Memory B cell (primary cell): Measurements from ENCODE around the gene PPP2R2C.
A peak's percentile ranks its signal among the peaks of the same experiment; 100 is the strongest.

Experiments used
- ATAC-seq: fragments of 150-1000 bp; cut with Tn5 transposase; 2 replicates; pipeline ENCODE4 v1.10.0; 2021; ENCODE audit warnings: low read depth, mild to moderate bottlenecking, moderate library complexity
- DNase-seq, 2 donors: peaks; one replicate each; pipeline ENCODE4 v3.0.0; 2022; ENCODE audit warnings: low spot score in 2 of 2
- H3K27ac Mint-ChIP-seq: one replicate; pipeline ENCODE4 v1.8.0; 2022; ENCODE audit warnings: mild to moderate bottlenecking, moderate library complexity, mixed read lengths
- H3K27me3 Mint-ChIP-seq: one replicate; pipeline ENCODE4 v1.8.0; 2022; ENCODE audit warnings: mixed read lengths
- H3K36me3 Mint-ChIP-seq: one replicate; pipeline ENCODE4 v1.8.0; 2022; ENCODE audit warnings: mild to moderate bottlenecking, mixed read lengths
- H3K4me1 Mint-ChIP-seq: one replicate; pipeline ENCODE4 v1.8.0; 2022; ENCODE audit warnings: mixed read lengths
- H3K4me3 Mint-ChIP-seq: one replicate; pipeline ENCODE4 v1.8.0; 2022; ENCODE audit warnings: mild to moderate bottlenecking, moderate library complexity, mixed read lengths
- H3K9me3 Mint-ChIP-seq: one replicate; pipeline ENCODE4 v1.8.0; 2022; ENCODE audit warnings: mixed read lengths

Gene PPP2R2C

DNA sequence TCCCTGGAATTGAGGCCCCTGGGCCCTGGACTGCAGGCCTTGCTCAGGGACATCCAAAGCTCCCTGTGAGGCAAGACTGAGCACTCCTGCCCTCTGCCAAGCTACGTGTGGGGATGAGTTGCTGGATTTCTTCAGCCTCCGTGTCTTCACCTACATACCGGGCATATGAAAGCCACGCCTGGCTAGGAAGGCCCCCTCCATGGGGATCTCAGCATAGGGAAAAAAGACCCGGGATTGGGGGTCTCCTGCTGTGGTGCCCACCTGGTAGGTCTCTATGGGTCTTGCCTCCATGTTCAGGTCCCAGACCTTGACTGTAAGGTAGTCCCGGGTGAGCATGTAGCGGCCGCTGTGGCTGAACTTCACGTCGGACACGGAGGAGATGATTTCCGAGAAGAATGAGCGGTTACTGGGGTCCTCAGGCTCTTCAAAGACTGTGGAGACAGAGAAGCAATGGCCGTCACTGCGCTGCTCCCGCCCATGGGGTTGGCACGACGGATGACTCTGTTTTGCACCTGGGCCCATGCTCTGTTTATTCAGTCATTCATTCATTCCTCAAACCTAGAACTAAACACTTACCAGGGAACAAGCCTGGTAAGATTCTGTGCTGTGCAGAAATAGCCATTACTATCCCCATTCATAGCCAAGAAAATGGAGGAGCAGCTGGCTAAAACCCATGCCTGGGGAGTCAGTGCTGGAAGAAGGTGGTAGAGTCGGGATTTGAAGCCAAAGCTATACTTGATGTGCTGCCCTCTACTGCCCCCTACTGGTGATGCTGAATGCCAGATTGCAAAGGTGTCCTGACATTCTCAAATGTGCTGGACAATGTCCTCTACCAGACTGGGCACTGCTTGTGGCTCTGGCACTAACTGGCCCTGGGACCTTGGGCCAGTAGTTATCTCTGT is 138.9 kb downstream of the PPP2R2C start:
- no peak overlapping the region for H3K4me3 Mint-ChIP-seq
- peaks cover 24% of the 10 kb centered on the region for H3K27me3 Mint-ChIP-seq
- DNase-seq, result no peak

DNA sequence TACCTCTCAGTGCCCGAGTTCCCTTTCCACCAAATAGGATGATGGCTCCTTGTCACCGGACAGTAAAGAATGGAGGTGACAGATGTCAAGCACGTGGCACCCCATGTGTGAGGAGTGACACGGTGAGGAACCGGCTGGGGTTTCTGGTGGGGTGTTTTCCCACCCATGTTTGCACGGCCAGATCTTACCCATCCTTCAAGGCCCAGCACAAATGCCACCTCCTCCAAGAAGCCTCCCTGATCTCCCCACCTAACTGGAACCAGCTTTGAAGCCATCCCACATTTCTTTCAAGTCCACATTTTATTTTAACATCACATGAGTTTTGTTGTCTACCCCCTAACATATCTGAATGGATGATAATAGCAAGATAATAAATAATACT is 139.8 kb downstream of the PPP2R2C start:
- Mint-ChIP-seq H3K27ac (no peak overlapping the region), H3K27me3 (peaks cover 19% of the 10 kb centered on the region), H3K9me3 (no peaks in the 10 kb centered on the region), H3K4me3 (no peak overlapping the region), H3K4me1 (peaks cover 5% of the 10 kb centered on the region), H3K36me3 (no peaks in the 10 kb centered on the region)
- DNase-seq (no peak), ATAC-seq (no peak)

More for the DNA sequence above, 138.9 kb downstream of the PPP2R2C start:
- peaks cover 14% of the 10 kb centered on the region for H3K4me1 Mint-ChIP-seq
- no peaks in the 10 kb centered on the region for H3K36me3 Mint-ChIP-seq
- H3K9me3 Mint-ChIP-seq, result no peaks in the 10 kb centered on the region
- no peak overlapping the region for H3K27ac Mint-ChIP-seq
- ATAC-seq, result no peak

DNA sequence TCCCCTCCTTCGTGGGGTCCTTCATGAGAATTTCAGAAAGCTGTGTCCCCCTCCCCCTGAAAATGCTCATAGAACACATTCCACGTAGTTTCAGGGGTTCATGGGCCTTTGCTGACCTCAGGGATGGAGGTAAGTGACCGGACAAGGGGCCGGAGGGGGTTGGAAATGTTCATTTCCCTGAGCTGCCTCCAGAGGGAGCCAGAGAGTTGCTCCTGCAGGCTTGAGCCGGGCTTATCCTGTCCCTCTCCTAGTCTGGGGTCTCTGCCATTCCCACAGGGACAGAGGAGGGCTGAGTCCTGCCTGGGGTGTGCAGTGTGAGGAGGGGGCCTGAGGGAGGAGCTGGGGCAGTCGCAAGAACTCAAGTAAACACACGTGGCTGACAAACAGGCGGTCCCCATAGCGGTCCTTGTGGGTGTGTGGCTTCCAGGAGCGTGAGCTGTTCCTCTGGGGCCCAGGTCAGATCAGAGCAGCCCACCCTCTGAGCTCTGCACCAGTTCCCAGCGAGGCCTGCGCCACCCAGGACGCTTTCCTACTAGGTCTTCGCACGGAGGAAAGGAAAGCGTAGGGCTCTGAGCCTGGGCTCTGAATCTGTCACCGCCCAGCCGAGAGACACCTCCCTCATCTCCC is 140.3 kb downstream of the PPP2R2C start:
- Mint-ChIP-seq H3K4me3 (no peak overlapping the region), H3K36me3 (no peaks in the 10 kb centered on the region), H3K4me1 (peaks cover 2% of the 10 kb centered on the region), H3K9me3 (no peaks in the 10 kb centered on the region), H3K27ac (no peak overlapping the region), H3K27me3 (peaks cover 19% of the 10 kb centered on the region)
- ATAC-seq (no peak), DNase-seq (no peak)

GRCh38 chr4:6331468-6331867 is 140.9 kb downstream of the PPP2R2C start:
- Mint-ChIP-seq H3K4me1 (no peaks in the 10 kb centered on the region), H3K36me3 (no peaks in the 10 kb centered on the region), H3K27me3 (peaks cover 17% of the 10 kb centered on the region), H3K4me3 (no peak overlapping the region), H3K27ac (no peak overlapping the region), H3K9me3 (no peaks in the 10 kb centered on the region)
- DNase-seq, result no peak
- no peak for ATAC-seq

GRCh38 chr4:6331018-6331417 is 141.4 kb downstream of the PPP2R2C start:
- Mint-ChIP-seq H3K36me3 (peaks cover under 1% of the 10 kb centered on the region), H3K27ac (no peak overlapping the region), H3K27me3 (peaks cover 20% of the 10 kb centered on the region), H3K9me3 (peaks cover under 1% of the 10 kb centered on the region), H3K4me3 (no peak overlapping the region), H3K4me1 (no peaks in the 10 kb centered on the region)
- ATAC-seq, result no peak
- DNase-seq, result no peak

GRCh38 chr4:6330384-6330767 is 142.0 kb downstream of the PPP2R2C start:
- Mint-ChIP-seq H3K36me3 (peaks cover 2% of the 10 kb centered on the region), H3K27me3 (peaks cover 21% of the 10 kb centered on the region)
- ATAC-seq, result no peak

DNA sequence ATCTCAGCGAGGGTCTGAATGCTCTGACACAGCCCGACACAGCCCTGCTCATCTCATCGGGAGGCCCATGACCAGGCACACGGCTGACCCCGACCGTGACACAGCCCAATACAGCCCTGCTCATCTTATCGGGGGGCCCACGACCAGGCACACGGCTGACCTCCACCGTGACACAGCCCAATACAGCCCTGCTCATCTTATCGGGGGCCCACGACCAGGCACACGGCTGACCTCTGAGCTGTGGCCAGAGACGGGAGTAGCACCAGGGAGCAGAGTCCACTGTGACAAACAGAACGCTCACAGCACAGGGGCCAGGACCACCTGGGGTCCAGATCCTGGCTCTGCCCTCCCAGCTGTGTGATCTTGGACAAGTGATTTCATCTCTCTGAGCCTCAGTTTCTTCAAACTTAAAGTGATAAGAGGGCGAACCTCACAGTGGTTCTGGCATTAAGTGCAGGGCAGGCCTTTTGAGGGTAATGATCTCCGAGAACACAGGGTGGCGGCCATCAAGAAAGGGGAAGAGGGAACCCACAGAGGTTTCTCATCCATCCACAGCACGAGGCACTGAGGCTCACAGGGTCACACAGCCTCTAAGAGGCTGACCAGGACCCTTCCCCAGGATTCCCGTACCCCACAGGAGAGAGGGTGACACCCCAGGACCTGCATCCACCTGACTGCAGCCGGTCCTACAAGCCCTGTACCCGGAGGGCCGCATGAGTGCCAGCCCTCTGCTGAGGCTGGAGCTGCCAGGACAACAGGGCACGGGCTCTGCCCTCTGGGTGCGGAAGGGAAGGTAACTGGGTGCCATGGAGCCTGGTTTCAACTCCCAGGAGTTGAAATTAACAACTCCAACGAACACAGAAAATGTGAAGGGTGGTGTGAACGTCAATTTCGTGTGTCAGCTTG is 142.7 kb downstream of the PPP2R2C start:
- ATAC-seq (no peak), DNase-seq (no peak)
- peaks cover 15% of the 10 kb centered on the region for H3K27me3 Mint-ChIP-seq
- H3K27ac Mint-ChIP-seq, result no peak overlapping the region
- no peak overlapping the region for H3K4me3 Mint-ChIP-seq
- peaks cover 2% of the 10 kb centered on the region for H3K9me3 Mint-ChIP-seq
- peaks cover 2% of the 10 kb centered on the region for H3K36me3 Mint-ChIP-seq
- no peaks in the 10 kb centered on the region for H3K4me1 Mint-ChIP-seq

More at GRCh38 chr4:6330384-6330767, 142.0 kb downstream of the PPP2R2C start:
- peaks cover 2% of the 10 kb centered on the region for H3K9me3 Mint-ChIP-seq
- no peaks in the 10 kb centered on the region for H3K4me1 Mint-ChIP-seq
- H3K4me3 Mint-ChIP-seq, result no peak overlapping the region
- no peak overlapping the region for H3K27ac Mint-ChIP-seq
- no peak for DNase-seq

- H3K36me3 Mint-ChIP-seq, result peaks cover 2% of the 10 kb centered on the region
- H3K9me3 Mint-ChIP-seq, result peaks cover 2% of the 10 kb centered on the region
- H3K27me3 Mint-ChIP-seq, result peaks cover 15% of the 10 kb centered on the region
- H3K4me3 Mint-ChIP-seq, result no peak overlapping the region
- ATAC-seq, result no peak
- DNase-seq, result no peak
- H3K27ac Mint-ChIP-seq, result no peak overlapping the region
- H3K4me1 Mint-ChIP-seq, result no peaks in the 10 kb centered on the region
Observed at GRCh38 chr4:6328526-6328925, 143.9 kb downstream of the PPP2R2C start.

GRCh38 chr4:6327220-6327917 is 145.0 kb downstream of the PPP2R2C start:
- H3K9me3 Mint-ChIP-seq, result peaks cover 2% of the 10 kb centered on the region
- no peak overlapping the region for H3K27ac Mint-ChIP-seq
- peaks cover 13% of the 10 kb centered on the region for H3K27me3 Mint-ChIP-seq
- H3K4me3 Mint-ChIP-seq, result no peak overlapping the region
- ATAC-seq, result peak; percentile 67
- H3K36me3 Mint-ChIP-seq, result peaks cover 2% of the 10 kb centered on the region
- peak; percentile 74 to 77 for DNase-seq
- H3K4me1 Mint-ChIP-seq, result no peaks in the 10 kb centered on the region

DNA sequence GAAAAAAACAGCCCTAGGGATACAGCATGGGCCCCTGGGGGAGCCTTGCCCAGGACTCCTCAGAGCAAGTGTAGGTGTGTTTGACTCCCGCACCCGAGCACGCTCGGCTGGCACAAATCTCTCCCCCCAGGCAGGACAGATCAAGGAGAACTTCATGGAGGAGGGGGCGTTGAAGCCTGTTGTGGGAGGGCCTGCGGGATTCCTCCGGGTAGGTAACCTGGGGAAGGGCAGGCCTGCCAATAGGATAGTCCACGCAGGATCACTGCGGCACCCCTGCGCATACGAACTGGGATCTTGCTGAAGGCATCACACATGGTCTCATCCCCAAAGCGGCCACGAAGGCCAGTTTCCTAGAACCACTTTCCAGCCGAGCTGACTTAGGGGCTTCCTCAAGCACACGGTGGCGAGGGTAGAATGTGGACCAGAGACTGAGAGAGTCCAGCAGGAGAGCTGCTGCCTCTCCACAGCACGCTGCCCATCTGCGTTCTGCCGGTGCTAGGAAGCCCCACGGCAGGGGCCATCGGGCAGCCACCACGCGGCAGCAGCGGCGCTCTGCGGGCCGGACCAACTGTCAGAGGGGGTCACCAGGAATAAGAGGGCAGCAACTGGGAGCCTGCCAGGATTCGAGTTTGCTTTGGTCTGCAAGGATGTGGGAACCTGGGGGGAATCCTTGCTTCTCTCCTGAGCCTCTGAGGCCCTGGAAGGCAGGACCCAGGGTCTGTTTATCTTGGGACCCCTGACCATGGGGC is 145.9 kb downstream of the PPP2R2C start:
- ATAC-seq (no peak), DNase-seq (no peak)
- Mint-ChIP-seq H3K36me3 (peaks cover 2% of the 10 kb centered on the region), H3K27me3 (peaks cover 18% of the 10 kb centered on the region), H3K9me3 (peaks cover 2% of the 10 kb centered on the region), H3K4me1 (no peaks in the 10 kb centered on the region), H3K27ac (no peak overlapping the region), H3K4me3 (no peak overlapping the region)

DNA sequence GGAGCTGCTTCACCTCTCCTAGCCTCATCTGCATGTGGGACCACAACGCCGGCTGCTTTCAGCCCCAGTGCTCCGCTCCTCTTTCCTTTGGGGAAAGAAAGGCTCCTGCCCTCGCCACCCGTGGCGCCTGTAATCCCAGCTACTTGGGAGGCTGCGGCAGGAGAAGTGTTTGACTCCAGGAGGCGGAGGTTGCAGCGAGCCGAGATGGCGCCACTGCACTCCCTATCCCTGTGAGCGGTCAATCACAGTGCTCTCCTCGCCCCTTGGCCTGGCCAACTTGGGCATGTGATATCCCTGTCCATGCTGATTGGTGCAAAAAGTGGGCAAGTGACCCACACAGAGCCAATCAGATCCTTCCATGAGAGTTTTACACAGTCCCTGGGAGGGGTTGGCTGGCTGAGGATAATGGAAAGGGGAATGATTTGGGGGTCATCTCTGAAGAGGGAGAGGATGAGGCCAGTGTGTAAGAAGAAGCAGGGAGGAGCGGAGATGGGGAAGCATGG is 146.6 kb downstream of the PPP2R2C start:
- H3K9me3 Mint-ChIP-seq, result peaks cover 2% of the 10 kb centered on the region
- no peak for DNase-seq
- peaks cover 16% of the 10 kb centered on the region for H3K27me3 Mint-ChIP-seq
- H3K4me1 Mint-ChIP-seq, result no peaks in the 10 kb centered on the region
- no peak overlapping the region for H3K4me3 Mint-ChIP-seq
- no peak overlapping the region for H3K27ac Mint-ChIP-seq
- H3K36me3 Mint-ChIP-seq, result peaks cover 2% of the 10 kb centered on the region
- ATAC-seq, result no peak

- no peak overlapping the region for H3K27ac Mint-ChIP-seq
- H3K27me3 Mint-ChIP-seq, result peaks cover 14% of the 10 kb centered on the region
- no peak overlapping the region for H3K4me3 Mint-ChIP-seq
- DNase-seq, result no peak
- no peak for ATAC-seq
- peaks cover 2% of the 10 kb centered on the region for H3K36me3 Mint-ChIP-seq
- H3K4me1 Mint-ChIP-seq, result no peaks in the 10 kb centered on the region
- peaks cover 2% of the 10 kb centered on the region for H3K9me3 Mint-ChIP-seq
Observed at GRCh38 chr4:6324999-6325787, 147.2 kb downstream of the PPP2R2C start.
